ENCODE data around the gene ENTPD2. TPM values are rescaled to one million over a fixed set of nuclear protein-coding genes. Genes with fewer than 3 reads are reported as not detected.
"Not testable (repeated sequence)": the region's sequence is repeated elsewhere in the genome, so short reads cannot be mapped to it uniquely, and the experiment has no call there.

ENTPD2 gene
- total RNA-seq, 2 experiments from 2014 or later = 0.15 to 0.40 TPM

DNA sequence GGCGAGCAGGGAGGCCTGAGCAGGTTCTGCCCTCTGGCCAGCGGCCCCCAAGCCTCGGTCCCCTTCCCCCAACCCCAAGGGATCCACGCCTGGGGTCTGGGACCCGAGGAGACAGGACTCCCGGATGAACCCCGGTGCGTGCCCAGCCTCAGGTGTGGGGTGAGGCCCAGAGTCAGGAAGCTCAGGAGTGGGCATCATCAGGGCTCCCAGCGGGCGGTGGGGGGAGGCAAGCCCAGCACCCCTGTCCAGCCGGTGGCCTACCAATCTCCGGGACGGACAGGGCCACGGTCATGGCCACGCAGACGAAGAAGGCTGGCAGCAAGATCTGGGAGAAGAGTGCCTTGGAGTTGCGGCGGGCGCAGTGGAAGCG, 40.3 kb downstream of the ENTPD2 start:
- Mint-ChIP-seq H3K4me1 (no peaks in the 10 kb centered on the region), H3K4me3 (no peak overlapping the region), H3K9me3 (no peaks in the 10 kb centered on the region), H3K36me3 (ENCODE audit: low read depth) (peaks cover 10% of the 10 kb centered on the region), H3K27me3 (no peaks in the 10 kb centered on the region), H3K27ac (no peak overlapping the region)
- no peak for DNase-seq
- POLR2A ChIA-PET = no interaction called here
- CTCF ChIA-PET = no interaction called here

DNA sequence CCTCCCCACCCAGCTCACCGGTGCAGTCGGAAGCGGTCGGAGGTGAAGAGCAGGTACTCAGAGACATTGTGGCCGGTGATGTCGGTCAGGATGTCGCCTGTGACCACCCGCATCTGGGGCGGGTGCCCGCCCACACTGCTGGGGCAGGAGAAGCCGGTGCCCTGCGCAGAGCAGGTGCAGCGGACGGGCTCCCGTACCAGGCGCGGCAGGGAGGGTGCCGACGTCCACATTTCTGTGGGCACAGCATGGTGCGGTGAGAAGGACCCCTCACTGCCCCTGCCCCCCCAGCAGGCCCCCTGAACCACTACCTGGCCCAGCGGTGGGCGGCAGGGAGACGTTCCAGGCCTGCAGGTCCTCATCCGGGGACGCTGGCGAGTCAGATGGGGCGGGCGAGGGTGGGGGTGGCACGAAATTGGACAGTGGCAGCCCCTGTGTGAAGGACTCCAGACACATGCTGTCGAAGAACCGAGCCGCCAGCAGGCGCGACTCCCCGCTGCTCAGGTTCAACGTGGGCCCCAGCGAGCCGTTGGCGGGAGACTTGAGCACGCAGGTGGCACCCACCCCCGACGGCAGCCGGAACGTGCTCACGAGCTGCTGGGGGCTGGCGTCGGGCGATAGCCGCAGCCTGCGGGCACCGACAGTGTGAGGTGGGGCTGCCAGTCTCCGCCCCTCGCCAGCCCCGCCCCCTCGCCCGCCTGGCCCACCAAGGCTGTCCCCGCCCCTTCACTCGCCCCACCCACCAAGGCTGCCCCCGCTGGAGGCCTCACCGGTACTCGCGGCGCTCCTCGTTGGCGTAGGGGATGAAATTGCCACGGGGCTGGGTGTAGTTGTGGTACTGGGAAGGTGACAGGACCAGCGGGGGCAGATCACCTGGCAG, 40.9 kb downstream of the ENTPD2 start:
- H3K4me1 Mint-ChIP-seq = no peaks in the 10 kb centered on the region
- no peaks in the 10 kb centered on the region for H3K9me3 Mint-ChIP-seq
- CTCF ChIA-PET = no interaction called here
- no peaks in the 10 kb centered on the region for H3K27me3 Mint-ChIP-seq
- no peak overlapping the region for H3K4me3 Mint-ChIP-seq
- H3K27ac Mint-ChIP-seq = no peak overlapping the region
- DNase-seq = no peak
- POLR2A ChIA-PET = no interaction called here
- peaks cover 10% of the 10 kb centered on the region for H3K36me3 Mint-ChIP-seq (ENCODE audit: low read depth)

DNA sequence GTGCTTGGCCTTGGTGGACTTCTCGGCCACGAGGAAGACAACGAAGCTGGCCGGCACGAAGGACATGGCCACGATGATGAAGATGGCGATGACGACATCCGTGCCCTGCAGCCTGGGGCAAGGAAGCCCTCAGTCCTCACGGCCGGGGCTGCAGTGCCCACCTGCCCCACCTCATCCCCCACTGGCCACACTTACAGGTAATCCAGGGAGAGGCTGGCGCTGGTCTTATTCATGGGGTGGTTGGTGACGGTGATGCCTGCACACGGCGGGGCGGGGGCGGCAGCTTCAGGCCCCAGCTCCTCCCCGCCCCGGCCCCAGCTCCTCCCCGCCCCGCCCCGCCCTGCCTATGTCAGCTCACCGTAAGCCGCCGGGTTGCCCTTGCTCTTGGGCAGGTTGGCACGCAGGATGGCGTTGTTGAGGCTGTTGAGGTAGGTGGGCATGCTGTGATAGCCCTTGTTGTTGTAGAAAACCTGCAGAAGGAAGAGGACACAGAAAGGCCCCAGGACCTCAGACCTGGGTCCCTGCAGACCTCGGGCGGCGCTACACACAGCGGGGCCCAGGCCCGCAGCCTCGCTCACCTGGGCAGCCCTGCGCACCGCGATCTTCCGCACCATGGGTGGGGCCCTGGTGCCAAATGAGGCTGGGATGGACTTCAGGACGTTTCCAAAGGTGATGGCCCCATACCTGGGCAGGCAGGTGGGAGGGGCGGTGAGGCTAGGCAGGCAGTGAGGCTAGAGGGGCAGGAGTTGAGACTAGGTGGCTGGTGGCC, 41.8 kb downstream of the ENTPD2 start:
- no peaks in the 10 kb centered on the region for H3K4me1 Mint-ChIP-seq
- CTCF ChIA-PET = no interaction called here
- POLR2A ChIA-PET = no interaction called here
- no peak overlapping the region for H3K27ac Mint-ChIP-seq
- H3K36me3 Mint-ChIP-seq (ENCODE audit: low read depth) = peaks cover 10% of the 10 kb centered on the region
- no peaks in the 10 kb centered on the region for H3K9me3 Mint-ChIP-seq
- no peak for DNase-seq
- no peak overlapping the region for H3K4me3 Mint-ChIP-seq
- H3K27me3 Mint-ChIP-seq = no peaks in the 10 kb centered on the region

DNA sequence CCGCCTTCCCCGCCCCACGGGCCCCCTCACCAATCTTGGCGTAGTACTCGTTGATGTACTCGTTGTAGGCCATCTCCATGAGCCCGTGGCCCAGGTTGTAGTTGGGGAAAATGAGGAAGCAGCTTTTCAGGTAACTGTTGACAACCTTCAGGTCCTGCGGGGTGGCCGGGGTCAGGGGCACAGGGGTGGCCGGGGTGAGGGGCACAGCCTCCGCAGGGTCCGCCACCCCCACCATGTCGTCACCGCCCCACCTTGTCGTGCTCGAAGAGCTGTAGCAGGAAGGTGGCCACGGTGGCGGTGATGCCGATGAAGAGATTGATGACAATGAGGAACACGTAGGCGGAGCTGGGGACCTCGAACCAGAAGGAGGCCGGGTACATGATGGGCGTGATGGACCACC, 42.7 kb downstream of the ENTPD2 start:
- H3K27me3 Mint-ChIP-seq = no peaks in the 10 kb centered on the region
- ChIA-PET POLR2A (no interaction called here), CTCF (no interaction called here)
- no peaks in the 10 kb centered on the region for H3K9me3 Mint-ChIP-seq
- no peak overlapping the region for H3K4me3 Mint-ChIP-seq
- H3K36me3 Mint-ChIP-seq (ENCODE audit: low read depth) = peaks cover 6% of the 10 kb centered on the region
- DNase-seq = no peak
- peaks cover under 1% of the 10 kb centered on the region for H3K4me1 Mint-ChIP-seq
- H3K27ac Mint-ChIP-seq = no peak overlapping the region

DNA sequence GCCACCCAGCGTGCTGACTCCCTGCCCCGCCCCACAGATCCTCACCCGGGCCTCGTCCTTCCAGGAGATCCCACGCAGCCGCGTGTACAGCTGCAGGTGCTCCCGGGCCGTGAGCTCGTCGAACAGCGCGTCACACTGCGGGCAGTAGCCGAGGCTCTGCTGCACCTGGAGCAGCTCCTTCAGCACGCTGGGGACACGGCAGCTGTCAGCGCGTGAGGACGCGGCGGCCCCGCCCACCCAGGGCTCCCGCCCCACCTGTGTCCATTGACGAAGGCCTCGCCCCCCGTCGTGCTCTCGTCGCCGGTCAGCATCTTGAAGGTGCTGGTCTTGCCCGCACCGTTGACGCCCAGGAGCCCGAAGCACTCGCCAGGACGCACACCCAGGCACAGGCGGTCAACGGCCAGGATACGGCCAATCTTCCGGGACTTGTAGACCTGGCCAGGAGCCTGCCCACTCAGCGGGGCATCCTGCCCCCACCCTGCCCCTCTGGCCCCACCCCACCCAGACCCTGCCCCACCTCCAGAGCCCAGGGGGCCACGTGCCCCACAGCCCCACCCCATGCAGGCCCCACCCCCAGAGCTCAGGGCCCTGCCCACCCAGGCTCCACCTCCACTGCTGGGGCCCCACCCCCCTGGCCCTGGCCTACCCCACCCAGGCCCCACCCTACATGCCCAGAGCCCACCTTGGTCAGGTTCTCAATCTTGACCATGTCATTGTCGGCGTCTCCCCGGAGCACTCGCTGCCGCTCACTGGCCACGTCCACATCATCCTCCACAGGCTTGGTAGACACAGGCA, 43.7 kb downstream of the ENTPD2 start:
- Mint-ChIP-seq H3K27me3 (no peaks in the 10 kb centered on the region), H3K4me1 (peaks cover 3% of the 10 kb centered on the region), H3K4me3 (no peak overlapping the region), H3K36me3 (ENCODE audit: low read depth) (peaks cover 6% of the 10 kb centered on the region), H3K9me3 (no peaks in the 10 kb centered on the region), H3K27ac (no peak overlapping the region)
- ChIA-PET CTCF (interaction anchor here (1.2 kb wide), 1 partner anchor 20 kb away, joined by 3 read pairs; no protein-coding TSS in a partner anchor), POLR2A (interaction anchor here (1.0 kb wide), 1 partner anchor 10 kb away, joined by 3 read pairs; no protein-coding TSS in a partner anchor)
- no peak for DNase-seq

DNA sequence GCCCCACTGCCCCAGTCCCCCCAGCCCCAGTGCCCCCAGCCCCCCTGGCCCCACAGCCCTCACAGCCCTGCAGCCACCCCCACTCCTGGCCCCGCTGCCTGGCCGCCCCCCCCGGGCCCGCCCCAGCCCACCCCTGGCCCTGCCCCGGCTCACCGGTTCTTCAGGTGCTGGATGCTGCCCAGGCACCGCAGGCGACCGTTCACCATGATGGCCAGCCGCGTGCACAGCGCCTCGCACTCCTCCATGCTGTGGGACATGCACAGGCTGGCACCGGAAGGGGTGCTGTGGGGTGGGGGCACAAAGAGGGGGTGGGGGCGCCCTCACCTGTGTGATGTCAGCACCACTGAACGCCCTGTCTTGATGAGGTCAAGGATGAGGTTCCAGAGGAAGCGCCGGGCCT, 44.6 kb downstream of the ENTPD2 start:
- Mint-ChIP-seq H3K4me1 (peaks cover 3% of the 10 kb centered on the region), H3K27me3 (no peaks in the 10 kb centered on the region), H3K4me3 (no peak overlapping the region), H3K9me3 (no peaks in the 10 kb centered on the region), H3K36me3 (ENCODE audit: low read depth) (peaks cover 6% of the 10 kb centered on the region), H3K27ac (no peak overlapping the region)
- ChIA-PET CTCF (interaction anchor here (1.2 kb wide), 1 partner anchor 21 kb away, joined by 3 read pairs; no protein-coding TSS in a partner anchor), POLR2A (interaction anchor here (1.0 kb wide), 1 partner anchor 9 kb away, joined by 3 read pairs; no protein-coding TSS in a partner anchor)
- no peak for DNase-seq

DNA sequence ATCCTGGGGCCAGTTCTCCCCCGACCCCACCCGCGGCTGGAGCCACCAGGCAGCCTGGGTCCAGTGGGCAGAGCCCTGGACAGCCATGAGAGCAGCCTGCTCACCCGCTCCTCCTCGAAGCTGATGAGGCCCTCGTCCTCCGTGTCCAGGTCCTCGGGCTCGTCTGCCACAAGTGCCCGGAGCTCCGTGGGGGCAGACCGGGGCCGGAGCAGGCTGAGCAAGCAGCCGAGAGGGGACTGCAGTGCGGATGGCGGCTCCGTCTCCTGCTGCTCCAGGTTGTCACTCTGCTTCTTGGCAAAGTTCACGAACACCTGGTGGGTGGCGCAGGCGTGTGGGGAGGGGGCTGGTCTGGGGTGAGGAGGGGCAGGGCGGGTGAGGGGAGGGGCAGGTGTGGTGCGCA, 45.5 kb downstream of the ENTPD2 start:
- H3K36me3 Mint-ChIP-seq (ENCODE audit: low read depth) = peaks cover 4% of the 10 kb centered on the region
- no peaks in the 10 kb centered on the region for H3K9me3 Mint-ChIP-seq
- DNase-seq = no peak
- no peaks in the 10 kb centered on the region for H3K27me3 Mint-ChIP-seq
- no peak overlapping the region for H3K27ac Mint-ChIP-seq
- CTCF ChIA-PET = no interaction called here
- no peak overlapping the region for H3K4me3 Mint-ChIP-seq
- POLR2A ChIA-PET = no interaction called here
- H3K4me1 Mint-ChIP-seq = peaks cover 3% of the 10 kb centered on the region

DNA sequence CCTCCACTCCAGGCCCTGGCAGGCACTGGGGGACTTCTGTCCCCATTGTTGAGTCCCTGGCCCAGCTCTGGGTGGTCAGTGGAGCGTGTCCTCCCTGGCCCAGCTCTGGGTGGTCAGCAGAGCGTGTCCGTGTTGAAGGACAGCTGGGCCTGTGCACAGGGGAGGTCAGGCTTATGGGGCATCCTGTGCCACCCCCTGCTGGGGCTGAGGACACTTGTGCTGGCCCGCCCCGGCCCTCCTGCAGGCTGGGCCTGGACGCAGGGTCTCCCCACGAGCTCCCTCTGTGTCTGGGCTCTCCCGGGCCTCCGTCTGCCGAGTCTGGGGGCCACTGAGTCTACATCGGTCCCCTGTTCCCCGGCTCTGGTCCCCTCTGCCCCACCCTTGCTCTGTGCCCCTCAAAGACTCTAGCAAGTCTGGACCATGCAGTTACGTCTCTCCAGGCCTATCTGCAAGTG, 46.0 kb downstream of the ENTPD2 start:
- H3K27ac Mint-ChIP-seq = no peak overlapping the region

DNA sequence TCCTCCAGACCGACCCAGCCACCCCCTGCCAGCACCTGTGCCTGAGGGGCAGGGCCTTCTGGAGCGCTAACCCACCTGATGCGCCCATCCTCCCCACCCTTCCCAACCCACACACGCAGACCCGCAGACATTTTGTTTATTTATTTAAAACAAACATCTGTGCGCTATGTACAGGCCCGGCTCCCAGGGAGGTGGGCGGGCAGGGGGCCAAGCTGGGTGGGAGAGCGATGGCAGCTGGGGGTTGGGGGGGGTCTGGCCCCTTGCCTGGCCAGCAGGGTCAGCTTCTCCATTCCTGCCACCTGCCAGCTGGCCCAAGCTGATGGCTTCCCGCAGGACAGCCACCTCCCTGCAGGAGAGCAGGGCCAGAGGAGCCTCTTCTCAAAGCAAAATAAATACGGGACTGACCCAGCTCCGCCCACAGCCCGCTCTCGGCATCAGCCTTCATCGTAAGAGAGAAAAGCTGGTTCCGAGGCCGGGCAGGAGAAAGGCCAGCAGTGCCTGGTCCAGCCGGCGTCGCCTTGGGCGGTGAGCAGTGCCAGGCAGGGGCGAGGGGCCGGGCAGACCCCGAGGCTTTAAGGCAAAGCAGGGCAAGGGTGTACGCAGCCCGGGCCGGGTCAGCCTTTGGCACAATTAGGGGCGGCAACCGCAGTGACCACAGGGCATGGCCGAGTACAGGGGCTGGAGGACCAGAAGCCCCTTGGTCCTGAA, 46.6 kb downstream of the ENTPD2 start:
- H3K4me1 Mint-ChIP-seq = peaks cover 3% of the 10 kb centered on the region
- H3K4me3 Mint-ChIP-seq = no peak overlapping the region
- ChIA-PET POLR2A (no interaction called here), CTCF (no interaction called here)
- H3K27me3 Mint-ChIP-seq = peaks cover 2% of the 10 kb centered on the region
- peaks cover 4% of the 10 kb centered on the region for H3K36me3 Mint-ChIP-seq (ENCODE audit: low read depth)
- H3K27ac Mint-ChIP-seq = no peak overlapping the region
- DNase-seq = no peak
- no peaks in the 10 kb centered on the region for H3K9me3 Mint-ChIP-seq

More for the DNA sequence above, 46.0 kb downstream of the ENTPD2 start:
- peaks cover 4% of the 10 kb centered on the region for H3K36me3 Mint-ChIP-seq (ENCODE audit: low read depth)
- ChIA-PET CTCF (no interaction called here), POLR2A (no interaction called here)
- DNase-seq = no peak
- H3K9me3 Mint-ChIP-seq = no peaks in the 10 kb centered on the region
- H3K4me3 Mint-ChIP-seq = no peak overlapping the region
- H3K27me3 Mint-ChIP-seq = no peaks in the 10 kb centered on the region
- peaks cover 3% of the 10 kb centered on the region for H3K4me1 Mint-ChIP-seq

DNA sequence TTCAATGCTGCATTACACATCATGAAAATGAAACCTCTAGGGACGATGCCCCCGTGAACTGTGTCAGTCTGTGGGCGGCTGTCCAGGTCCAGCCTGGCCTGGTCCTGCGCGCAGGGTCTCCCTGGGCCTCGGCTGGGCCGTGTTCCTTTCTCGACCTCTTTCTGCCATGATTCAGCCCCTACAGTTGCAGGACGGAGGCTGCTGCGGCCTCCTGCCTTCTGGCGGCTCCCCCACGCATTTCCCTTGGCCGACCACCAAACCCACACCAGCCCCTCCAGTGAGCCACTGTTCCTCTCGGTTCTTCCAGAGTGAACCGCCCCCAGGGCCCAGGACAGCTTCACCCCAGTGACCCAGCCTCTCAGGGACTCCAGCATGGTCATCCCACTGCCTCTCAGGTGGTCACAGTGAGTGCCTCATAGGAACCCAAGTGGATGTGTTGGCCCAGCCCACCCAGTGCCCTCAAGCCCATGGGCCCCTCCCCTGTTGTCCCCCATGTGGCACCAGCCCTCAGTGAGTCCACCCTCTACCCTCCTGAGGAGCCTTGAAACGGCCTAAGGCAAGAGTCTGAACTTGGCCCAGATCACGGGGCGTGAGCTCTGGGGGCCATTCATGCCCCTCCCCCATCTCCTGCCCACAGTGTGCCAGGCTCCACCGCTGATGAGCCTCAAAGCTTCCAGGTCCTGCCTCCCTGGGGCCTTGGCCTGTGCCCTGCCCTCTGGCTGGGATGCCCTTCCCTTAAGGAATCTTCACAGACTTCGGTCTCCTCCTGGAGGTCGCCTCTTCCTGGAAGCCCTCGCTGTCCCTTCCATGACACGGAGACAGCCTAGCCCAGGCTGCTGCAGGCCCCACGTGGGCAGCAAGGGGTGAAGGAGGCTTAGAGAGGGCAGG, 47.5 kb downstream of the ENTPD2 start:
- Mint-ChIP-seq H3K27me3 (peaks cover 2% of the 10 kb centered on the region), H3K36me3 (ENCODE audit: low read depth) (peaks cover 2% of the 10 kb centered on the region), H3K4me1 (peaks cover 3% of the 10 kb centered on the region), H3K4me3 (no peak overlapping the region), H3K27ac (no peak overlapping the region), H3K9me3 (no peaks in the 10 kb centered on the region)
- ChIA-PET CTCF (interaction anchor here (1.4 kb wide), 1 partner anchor 29 kb away, joined by 3 read pairs; no protein-coding TSS in a partner anchor), POLR2A (no interaction called here)
- DNase-seq = no peak

DNA sequence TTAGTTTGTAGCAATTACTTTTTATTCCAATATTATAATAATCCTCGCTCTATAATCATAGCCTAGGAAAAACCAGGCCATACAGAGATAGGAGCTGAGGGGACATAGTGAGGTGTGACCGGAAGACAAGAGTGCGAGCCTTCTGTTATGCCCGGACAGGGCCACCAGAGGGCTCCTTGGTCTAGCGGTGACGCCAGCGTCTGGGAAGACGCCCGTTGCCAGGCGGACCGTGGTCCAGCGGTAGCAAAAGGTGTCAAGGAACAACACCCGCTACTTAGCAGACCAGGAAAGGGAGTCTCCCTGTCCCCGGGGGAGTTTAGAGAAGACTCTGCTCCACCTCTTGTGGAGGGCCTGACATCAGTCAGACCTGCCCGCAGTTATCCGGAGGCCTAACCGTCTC, 49.6 kb downstream of the ENTPD2 start:
- H3K27me3 Mint-ChIP-seq; POLR2A ChIA-PET; H3K9me3 Mint-ChIP-seq; H3K4me3 Mint-ChIP-seq; H3K36me3 Mint-ChIP-seq (ENCODE audit: low read depth); H3K27ac Mint-ChIP-seq; DNase-seq: not testable (repeated sequence)
- peaks cover 18% of the 10 kb centered on the region for H3K4me1 Mint-ChIP-seq
- CTCF ChIA-PET = interaction anchor here (0.7 to 3.0 kb wide), 4 partner anchors 25 to 41 kb away, joined by 3 to 17 read pairs (median 4); no protein-coding TSS in a partner anchor

Measured in activated CD4-positive, alpha-beta memory T cell treated with anti-CD3 and anti-CD28 coated beads, Interleukin-2, amount 10 ng/mL, durations not matched to agents 7 days and 5 days (primary cell).